GM12873 (cell line): ENCODE data around the gene NBPF8.
"Not testable (repeated sequence)": the region's sequence is repeated elsewhere in the genome, so short reads cannot be mapped to it uniquely, and the experiment has no call there.

Source experiments
- TF ChIP-seq, protein P1 (sequence below): IDR thresholded peaks from 2 replicates; pipeline ENCODE4 v1.5.1; 2012; ENCODE audit warnings: low read depth, mild to moderate bottlenecking, moderate library complexity, low read length, control low read depth; ENCODE audit not compliant: insufficient read depth; ENCODE audit errors: missing control alignments

Gene NBPF8, protein sequence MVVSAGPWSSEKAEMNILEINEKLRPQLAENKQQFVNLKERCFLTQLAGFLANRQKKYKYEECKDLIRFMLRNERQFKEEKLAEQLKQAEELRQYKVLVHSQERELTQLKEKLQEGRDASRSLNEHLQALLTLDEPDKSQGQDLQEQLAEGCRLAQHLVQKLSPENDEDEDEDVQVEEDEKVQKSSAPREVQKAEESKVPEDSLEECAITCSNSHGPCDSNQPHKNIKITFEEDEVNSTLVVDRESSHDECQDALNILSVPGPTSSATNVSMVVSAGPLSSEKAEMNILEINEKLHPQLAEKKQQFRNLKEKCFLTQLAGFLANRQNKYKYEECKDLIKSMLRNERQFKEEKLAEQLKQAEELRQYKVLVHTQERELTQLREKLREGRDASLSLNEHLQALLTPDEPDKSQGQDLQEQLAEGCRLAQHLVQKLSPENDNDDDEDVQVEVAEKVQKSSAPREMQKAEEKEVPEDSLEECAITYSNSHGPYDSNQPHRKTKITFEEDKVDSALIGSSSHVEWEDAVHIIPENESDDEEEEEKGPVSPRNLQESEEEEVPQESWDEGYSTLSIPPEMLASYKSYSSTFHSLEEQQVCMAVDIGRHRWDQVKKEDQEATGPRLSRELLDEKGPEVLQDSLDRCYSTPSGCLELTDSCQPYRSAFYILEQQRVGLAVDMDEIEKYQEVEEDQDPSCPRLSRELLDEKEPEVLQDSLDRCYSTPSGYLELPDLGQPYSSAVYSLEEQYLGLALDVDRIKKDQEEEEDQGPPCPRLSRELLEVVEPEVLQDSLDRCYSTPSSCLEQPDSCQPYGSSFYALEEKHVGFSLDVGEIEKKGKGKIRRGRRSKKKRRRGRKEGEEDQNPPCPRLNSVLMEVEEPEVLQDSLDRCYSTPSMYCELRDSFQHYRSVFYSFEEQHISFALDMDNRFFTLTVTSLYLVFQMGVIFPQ

DNA sequence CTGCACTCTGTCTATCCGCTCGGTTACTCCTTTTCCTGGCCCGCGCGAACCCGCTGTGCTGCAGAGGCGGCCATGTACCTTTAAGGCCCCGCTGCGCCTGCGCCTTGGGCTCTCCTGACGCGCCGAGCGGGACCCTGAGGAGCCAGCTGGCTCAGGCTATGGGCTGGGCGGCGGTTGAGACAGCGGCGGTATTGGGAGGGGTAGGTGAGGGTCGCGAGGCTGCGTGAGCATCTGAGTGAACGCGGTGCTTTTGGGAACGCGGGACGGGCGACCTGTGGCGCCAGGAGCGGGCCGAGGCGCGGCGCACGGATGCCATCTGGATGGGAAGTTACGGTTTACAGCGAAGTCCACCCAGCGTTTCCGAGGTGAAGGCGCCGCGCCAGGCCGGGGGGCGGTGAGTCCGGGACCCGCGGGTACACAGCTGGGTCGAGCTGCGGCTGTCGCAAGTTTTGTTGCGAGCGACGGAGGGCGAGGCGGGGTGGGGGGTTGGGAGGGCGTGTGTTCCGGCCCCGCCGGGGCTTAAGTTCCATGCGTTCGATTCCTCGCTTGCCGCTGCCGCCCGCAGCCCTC is at the start of gene NBPF8:
Gene NBPF8, plus strand, starts transcription at position 125 of the 570 bp plus-strand sequence. CDS start 21,488 bp downstream, outside the sequence.
- TF ChIP-seq, protein P1, sequence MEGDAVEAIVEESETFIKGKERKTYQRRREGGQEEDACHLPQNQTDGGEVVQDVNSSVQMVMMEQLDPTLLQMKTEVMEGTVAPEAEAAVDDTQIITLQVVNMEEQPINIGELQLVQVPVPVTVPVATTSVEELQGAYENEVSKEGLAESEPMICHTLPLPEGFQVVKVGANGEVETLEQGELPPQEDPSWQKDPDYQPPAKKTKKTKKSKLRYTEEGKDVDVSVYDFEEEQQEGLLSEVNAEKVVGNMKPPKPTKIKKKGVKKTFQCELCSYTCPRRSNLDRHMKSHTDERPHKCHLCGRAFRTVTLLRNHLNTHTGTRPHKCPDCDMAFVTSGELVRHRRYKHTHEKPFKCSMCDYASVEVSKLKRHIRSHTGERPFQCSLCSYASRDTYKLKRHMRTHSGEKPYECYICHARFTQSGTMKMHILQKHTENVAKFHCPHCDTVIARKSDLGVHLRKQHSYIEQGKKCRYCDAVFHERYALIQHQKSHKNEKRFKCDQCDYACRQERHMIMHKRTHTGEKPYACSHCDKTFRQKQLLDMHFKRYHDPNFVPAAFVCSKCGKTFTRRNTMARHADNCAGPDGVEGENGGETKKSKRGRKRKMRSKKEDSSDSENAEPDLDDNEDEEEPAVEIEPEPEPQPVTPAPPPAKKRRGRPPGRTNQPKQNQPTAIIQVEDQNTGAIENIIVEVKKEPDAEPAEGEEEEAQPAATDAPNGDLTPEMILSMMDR: not testable (repeated sequence)

GRCh38 chr1:120388597-120389126 is 26.2 kb upstream of the NBPF8 start:
- TF ChIP-seq, protein P1: peak; percentile 21
